ENCODE results near the gene TERT.

Gene TERT

DNA sequence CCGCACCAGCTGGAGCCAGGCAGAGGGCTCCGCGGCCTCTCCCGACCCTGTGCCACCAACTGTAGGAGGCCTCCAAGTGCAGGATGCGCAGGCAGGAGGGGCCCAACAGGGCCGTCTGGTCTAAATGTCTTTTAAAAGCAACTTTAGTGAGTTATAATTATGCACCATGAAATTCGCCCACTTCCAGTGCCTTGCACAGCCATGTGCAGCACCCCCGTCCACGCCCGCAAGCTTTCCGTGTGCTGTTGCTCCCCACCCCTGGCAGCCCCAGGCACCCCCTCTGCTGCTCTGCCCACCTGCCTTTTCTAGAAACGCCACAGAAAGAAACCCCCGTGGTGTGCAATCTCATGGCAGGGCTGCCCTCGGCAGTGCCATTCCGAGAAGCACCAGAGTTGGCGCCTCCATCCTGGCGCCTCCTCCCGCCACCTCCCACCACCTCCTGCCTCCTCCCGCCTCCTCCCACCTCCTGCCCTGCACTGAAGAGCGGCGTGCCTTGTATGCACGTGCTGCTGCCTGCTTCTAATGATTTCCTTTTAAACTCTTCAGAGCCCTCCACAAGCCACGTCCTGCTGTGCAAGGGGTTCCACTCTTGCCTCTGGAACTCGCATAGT, 77.2 kb downstream of the TERT start:
- ATAC-seq = no peak
- TF ChIP-seq, protein P1, sequence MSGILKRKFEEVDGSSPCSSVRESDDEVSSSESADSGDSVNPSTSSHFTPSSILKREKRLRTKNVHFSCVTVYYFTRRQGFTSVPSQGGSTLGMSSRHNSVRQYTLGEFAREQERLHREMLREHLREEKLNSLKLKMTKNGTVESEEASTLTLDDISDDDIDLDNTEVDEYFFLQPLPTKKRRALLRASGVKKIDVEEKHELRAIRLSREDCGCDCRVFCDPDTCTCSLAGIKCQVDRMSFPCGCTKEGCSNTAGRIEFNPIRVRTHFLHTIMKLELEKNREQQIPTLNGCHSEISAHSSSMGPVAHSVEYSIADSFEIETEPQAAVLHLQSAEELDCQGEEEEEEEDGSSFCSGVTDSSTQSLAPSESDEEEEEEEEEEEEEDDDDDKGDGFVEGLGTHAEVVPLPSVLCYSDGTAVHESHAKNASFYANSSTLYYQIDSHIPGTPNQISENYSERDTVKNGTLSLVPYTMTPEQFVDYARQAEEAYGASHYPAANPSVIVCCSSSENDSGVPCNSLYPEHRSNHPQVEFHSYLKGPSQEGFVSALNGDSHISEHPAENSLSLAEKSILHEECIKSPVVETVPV (CRISPR knock-in tag; IDR thresholded peaks at IDR 0.05) = no peak
- no peak for TF ChIP-seq ZFP3 (CRISPR knock-in tag; IDR thresholded peaks at IDR 0.05)
- TF ChIP-seq CSDC2 (CRISPR knock-in tag; IDR thresholded peaks at IDR 0.05) = no peak
- no peak for TF ChIP-seq TOX (CRISPR knock-in tag; IDR thresholded peaks at IDR 0.05; ENCODE audit: borderline replicate concordance)

DNA sequence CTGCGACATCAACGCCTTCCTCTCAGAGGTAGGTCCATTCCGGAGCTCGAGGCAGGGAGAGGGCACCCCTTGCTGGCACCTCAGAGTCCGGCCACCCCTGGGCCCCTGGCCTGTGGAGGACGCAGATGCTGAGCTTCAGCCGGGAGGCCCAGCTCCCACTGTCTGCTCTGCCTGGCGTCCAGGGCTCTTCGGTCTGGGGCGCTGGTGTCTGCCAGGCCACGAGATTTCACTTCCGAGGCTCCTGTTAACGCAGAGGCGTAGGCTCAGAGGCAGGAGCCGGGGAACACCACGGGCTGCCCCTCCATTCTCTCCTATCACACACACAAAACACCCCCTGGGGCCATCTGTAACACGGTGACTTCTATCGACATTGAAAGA, 78.0 kb downstream of the TERT start:
- ATAC-seq = no peak
- TF ChIP-seq TOX (CRISPR knock-in tag; IDR thresholded peaks at IDR 0.05; ENCODE audit: borderline replicate concordance) (no peak), ZNF70 (CRISPR knock-in tag; IDR thresholded peaks at IDR 0.05) (no peak)

DNA sequence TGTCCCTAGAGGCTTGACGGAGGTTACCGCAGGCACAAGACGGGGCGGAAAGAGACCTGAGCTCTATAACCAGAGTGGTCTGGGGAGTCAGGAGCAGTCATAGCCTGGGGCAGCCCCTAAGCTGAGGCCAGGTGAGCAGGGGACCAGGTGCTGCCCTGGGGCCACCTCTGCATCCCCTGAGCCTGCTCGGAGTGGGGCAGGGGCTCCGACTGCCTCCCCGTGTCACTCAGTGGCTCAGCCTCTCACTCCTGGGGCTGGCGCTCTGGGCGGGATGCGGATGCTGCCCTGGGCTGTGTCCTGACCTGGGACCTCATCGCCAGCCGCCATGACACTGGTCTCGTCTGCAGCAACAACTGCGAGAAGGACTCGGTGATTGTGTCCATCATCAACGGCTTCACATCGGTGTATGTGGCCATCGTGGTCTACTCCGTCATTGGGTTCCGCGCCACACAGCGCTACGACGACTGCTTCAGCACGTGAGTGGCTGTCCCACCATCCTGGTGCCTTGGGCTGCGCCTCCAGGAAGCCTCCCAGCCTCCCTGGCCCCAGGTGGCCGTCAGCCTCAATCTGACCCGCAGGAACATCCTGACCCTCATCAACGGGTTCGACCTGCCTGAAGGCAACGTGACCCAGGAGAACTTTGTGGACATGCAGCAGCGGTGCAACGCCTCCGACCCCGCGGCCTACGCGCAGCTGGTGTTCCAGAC, 78.5 kb downstream of the TERT start:
- TF ChIP-seq GLIS3 (CRISPR knock-in tag; IDR thresholded peaks at IDR 0.05) = no peak
- TF ChIP-seq BACH2 (CRISPR knock-in tag; IDR thresholded peaks at IDR 0.05; ENCODE audit: borderline replicate concordance) = no peak
- TF ChIP-seq, protein P2, sequence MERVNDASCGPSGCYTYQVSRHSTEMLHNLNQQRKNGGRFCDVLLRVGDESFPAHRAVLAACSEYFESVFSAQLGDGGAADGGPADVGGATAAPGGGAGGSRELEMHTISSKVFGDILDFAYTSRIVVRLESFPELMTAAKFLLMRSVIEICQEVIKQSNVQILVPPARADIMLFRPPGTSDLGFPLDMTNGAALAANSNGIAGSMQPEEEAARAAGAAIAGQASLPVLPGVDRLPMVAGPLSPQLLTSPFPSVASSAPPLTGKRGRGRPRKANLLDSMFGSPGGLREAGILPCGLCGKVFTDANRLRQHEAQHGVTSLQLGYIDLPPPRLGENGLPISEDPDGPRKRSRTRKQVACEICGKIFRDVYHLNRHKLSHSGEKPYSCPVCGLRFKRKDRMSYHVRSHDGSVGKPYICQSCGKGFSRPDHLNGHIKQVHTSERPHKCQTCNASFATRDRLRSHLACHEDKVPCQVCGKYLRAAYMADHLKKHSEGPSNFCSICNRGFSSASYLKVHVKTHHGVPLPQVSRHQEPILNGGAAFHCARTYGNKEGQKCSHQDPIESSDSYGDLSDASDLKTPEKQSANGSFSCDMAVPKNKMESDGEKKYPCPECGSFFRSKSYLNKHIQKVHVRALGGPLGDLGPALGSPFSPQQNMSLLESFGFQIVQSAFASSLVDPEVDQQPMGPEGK (CRISPR knock-in tag; IDR thresholded peaks at IDR 0.05; ENCODE audit: borderline replicate concordance) = no peak
- TF ChIP-seq ARNTL (CRISPR knock-in tag; IDR thresholded peaks at IDR 0.05; ENCODE audit: borderline replicate concordance, low read depth) = no peak
- no peak for TF ChIP-seq TOX (CRISPR knock-in tag; IDR thresholded peaks at IDR 0.05; ENCODE audit: borderline replicate concordance)
- no peak for TF ChIP-seq SNAI2 (CRISPR knock-in tag; IDR thresholded peaks at IDR 0.05)
- no peak for TF ChIP-seq RARB (CRISPR knock-in tag; IDR thresholded peaks at IDR 0.05)
- no peak for TF ChIP-seq ZFP3 (CRISPR knock-in tag; IDR thresholded peaks at IDR 0.05)
- TF ChIP-seq CSDC2 (CRISPR knock-in tag; IDR thresholded peaks at IDR 0.05) = no peak
- TF ChIP-seq, protein P3, sequence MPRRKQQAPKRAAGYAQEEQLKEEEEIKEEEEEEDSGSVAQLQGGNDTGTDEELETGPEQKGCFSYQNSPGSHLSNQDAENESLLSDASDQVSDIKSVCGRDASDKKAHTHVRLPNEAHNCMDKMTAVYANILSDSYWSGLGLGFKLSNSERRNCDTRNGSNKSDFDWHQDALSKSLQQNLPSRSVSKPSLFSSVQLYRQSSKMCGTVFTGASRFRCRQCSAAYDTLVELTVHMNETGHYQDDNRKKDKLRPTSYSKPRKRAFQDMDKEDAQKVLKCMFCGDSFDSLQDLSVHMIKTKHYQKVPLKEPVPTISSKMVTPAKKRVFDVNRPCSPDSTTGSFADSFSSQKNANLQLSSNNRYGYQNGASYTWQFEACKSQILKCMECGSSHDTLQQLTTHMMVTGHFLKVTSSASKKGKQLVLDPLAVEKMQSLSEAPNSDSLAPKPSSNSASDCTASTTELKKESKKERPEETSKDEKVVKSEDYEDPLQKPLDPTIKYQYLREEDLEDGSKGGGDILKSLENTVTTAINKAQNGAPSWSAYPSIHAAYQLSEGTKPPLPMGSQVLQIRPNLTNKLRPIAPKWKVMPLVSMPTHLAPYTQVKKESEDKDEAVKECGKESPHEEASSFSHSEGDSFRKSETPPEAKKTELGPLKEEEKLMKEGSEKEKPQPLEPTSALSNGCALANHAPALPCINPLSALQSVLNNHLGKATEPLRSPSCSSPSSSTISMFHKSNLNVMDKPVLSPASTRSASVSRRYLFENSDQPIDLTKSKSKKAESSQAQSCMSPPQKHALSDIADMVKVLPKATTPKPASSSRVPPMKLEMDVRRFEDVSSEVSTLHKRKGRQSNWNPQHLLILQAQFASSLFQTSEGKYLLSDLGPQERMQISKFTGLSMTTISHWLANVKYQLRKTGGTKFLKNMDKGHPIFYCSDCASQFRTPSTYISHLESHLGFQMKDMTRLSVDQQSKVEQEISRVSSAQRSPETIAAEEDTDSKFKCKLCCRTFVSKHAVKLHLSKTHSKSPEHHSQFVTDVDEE (CRISPR knock-in tag; IDR thresholded peaks at IDR 0.05) = no peak
- no peak for TF ChIP-seq OSR1 (CRISPR knock-in tag; IDR thresholded peaks at IDR 0.05)
- TF ChIP-seq, protein P4, sequence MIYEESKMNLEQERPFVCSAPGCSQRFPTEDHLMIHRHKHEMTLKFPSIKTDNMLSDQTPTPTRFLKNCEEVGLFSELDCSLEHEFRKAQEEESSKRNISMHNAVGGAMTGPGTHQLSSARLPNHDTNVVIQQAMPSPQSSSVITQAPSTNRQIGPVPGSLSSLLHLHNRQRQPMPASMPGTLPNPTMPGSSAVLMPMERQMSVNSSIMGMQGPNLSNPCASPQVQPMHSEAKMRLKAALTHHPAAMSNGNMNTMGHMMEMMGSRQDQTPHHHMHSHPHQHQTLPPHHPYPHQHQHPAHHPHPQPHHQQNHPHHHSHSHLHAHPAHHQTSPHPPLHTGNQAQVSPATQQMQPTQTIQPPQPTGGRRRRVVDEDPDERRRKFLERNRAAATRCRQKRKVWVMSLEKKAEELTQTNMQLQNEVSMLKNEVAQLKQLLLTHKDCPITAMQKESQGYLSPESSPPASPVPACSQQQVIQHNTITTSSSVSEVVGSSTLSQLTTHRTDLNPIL (CRISPR knock-in tag; IDR thresholded peaks at IDR 0.05; ENCODE audit: low read depth) = no peak
- TF ChIP-seq ZNF8 (CRISPR knock-in tag; IDR thresholded peaks at IDR 0.05) = no peak
- no peak for TF ChIP-seq ISL1 (CRISPR knock-in tag; IDR thresholded peaks at IDR 0.05)
- TF ChIP-seq ZNF70 (CRISPR knock-in tag; IDR thresholded peaks at IDR 0.05) = no peak
- TF ChIP-seq ZNF565 (CRISPR knock-in tag; conservative IDR thresholded peaks at IDR 0.05; ENCODE audit: low read depth) = no peak
- TF ChIP-seq TCF4 (CRISPR knock-in tag; IDR thresholded peaks at IDR 0.05; ENCODE audit: borderline replicate concordance) = no peak
- no peak for TF ChIP-seq PPARA (CRISPR knock-in tag; IDR thresholded peaks at IDR 0.05; ENCODE audit: borderline replicate concordance)
- no peak for ATAC-seq

DNA sequence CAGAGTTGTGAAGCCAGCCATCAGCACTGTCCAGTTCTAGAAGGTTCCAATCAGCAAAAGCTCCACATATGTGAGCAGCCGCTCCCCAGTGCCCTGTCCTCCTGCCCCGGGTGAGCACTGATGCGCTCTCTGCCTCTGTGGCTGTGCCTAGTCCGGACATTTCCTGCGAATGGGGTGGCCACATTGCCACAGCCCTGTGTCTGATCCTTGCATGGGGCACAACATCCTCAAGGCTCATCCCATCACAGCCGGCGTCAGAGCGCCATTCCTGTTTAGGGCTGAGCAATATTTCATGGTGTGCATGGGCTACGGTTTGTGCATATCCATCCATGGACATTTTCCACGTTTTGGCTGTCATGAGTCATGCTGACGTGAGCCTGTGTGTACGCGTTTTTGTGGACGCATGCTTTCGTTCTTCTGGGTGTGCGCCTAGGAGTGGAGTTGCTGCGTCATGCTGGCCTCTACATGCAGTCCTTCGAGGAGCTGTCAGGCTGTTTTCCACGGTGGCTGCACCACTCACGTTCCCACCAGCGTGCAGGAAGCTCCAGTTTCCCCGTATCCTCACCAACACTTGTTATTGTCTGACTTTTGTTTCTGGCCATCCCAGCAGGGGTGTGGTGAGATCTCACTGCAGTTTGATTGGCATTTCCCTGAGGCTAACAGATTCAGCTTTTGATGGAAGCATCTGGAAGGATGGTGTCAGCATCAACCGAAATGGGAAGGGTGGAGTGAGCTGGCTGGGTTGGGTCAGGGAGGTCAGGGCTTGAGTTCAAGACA, 79.4 kb downstream of the TERT start:
- no peak for TF ChIP-seq GLIS3 (CRISPR knock-in tag; IDR thresholded peaks at IDR 0.05)
- ATAC-seq = no peak

Measured in SK-N-SH treated with all-trans-retinoic acid at 6 μM for 48 hours (cell line).